Stimulated activated CD8-positive, alpha-beta memory T cell treated with anti-CD3 and anti-CD28 coated beads, Interleukin-4, amount 100 ng/mL, for 1 hour (primary cell): ENCODE data around the gene PARP12.

ENCODE experiments used
- DNase-seq, 2 donors: peaks; one replicate each; pipeline ENCODE4 v3.0.0-alpha.2; 2020; ENCODE audit warnings: low read depth in 2 of 2, low spot score in 1 of 2

Gene PARP12

DNA sequence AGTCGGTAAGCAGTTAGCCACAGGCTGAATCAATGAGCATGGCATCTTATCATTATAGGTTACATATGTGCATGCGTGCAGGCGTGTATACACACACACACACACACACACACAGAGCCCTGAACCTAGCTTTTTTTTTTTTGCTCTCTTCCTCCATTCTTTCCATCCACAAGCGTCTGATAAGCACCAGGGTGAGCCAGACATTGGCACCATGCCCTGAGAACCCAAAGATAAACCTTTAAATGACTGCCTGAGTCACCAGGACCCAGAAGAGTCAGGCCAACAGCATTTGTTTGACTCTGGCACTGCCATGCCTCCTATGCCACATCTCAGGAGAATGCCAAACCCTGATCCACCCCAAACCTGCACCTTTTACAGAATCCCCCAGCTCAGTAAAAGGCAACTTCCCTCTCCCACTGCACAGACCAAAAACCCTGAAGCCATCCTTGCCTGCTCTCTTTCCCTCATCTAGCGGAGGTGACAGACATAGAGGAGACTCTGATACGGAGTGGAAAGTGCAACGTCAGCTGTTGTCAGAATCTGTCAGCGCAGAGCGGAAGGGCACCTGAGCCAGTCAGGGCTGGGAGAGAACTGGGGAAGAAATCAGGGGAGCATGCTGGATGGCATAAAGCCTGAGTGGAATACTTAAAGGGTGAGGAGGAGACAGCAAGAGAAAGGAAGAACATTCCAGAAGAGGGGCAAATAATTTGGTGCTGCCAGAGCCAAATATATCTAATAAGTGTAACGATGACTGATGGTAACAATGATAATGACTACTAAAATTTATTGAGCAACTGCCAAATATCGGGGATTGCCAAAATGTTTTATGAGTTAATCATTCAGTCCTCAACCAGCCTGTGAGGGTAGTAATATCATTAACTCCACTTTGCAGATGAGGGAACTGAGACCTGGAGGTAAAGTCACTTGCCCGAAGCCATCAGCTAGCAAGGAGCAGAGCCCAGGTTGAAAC, 3.2 kb downstream of the PARP12 start:
- DNase-seq = peak in 1 of 2 donors; percentile 36

DNA sequence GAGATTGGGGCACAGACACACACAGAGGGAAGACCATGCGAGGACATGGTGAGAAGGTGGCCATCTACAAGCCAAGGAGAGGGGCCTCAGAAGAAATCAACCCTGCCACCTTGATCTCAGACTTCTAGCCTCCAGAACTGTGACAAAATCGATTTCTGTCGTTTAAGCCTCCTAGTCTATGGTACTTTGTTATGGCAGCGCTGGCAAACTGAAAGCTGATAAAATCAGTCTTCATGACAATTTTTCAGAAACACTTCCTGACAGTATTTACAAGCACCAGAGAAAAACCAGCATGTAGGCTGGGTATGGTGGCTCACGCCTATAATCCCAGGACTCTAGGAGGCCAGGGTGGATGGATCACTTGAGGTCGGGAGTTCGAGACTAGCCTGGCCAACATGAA, 4.2 kb downstream of the PARP12 start:
- DNase-seq = no peak

- DNase-seq = no peak
Measured at GRCh38 chr7:140057143-140057535, 5.6 kb downstream of the PARP12 start.

- DNase-seq = no peak
Measured at GRCh38 chr7:140056431-140057142, 6.2 kb downstream of the PARP12 start.

GRCh38 chr7:140055833-140056232, 6.9 kb downstream of the PARP12 start:
- DNase-seq = no peak

- no peak for DNase-seq
Measured at GRCh38 chr7:140054751-140055150, 8.0 kb downstream of the PARP12 start.

- DNase-seq = no peak
Measured at GRCh38 chr7:140053812-140054539, 8.8 kb downstream of the PARP12 start.

GRCh38 chr7:140051820-140052219, 10.9 kb downstream of the PARP12 start:
- DNase-seq = no peak

- no peak for DNase-seq
Measured at GRCh38 chr7:140050100-140050499, 12.7 kb downstream of the PARP12 start.

DNA sequence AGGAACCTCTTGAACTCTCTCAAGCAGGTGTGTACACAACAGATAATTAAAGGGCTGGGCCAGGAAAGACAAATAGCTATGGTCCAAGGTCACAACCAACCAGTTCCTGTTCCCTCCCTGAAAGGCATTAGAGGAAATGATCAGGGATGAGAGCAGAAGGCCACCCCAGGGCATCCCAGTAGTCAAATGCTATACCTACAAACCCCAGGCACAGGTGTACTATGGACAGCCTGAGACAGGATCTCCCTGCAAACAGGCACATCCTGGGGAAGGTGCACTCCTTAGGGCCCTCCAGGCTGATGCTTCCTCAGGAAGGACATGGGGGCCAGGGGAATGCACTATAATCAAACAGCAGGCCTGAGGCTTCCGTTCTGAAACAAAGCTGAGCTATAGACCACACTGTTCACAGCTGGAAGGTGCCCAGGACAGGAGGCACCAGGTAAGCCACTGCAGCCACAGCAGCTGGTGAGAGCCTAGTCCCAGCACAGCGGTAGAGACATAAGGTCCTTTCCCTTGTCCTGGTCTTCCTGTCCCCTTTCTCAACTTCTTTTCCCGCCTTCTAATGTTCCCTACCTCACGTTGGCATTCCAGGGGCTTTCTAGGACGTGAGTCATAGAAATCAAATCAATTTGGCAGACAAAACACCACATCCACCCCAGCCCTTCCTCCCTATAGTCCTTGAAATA, 13.3 kb downstream of the PARP12 start:
- DNase-seq = no peak

- DNase-seq = no peak
Measured at GRCh38 chr7:140048989-140049338, 13.8 kb downstream of the PARP12 start.

- no peak for DNase-seq
Measured at GRCh38 chr7:140048138-140048537, 14.6 kb downstream of the PARP12 start.

- no peak for DNase-seq
Measured at GRCh38 chr7:140047197-140047596, 15.6 kb downstream of the PARP12 start.

GRCh38 chr7:140045697-140046096, 17.1 kb downstream of the PARP12 start:
- DNase-seq = no peak

DNA sequence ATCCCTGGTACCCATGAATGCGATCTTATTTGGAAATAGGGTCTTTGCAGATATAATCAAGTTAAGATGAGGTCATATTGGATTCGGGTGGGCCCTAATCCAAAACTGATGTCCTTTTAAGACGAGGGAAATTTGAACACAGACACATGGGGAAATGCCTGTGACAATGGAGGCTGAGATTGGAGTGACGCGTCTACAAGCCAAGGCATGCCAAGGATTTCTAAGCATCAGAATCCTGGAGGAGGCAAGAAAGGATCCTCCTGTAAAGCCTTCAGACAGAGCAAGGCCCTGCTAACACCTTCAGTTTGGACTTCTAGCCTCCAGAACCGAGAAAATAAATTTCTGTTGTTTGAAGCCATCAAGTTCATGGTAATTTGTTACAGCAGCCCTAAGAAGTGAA, 18.5 kb downstream of the PARP12 start:
- DNase-seq = no peak

DNA sequence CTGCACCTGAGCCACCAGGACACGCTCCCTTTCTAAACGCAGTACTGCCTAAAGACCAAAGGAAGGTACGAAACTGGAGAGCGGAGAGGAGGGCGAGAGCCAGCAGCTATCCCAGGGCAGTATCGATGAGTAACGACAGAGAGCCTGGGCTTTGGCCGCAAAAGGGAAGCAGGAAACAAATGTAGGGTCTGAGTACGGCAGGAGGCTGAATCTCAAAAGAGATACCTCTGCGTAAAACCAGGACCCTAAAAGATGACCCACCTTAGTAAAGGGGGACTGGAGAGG, 20.4 kb downstream of the PARP12 start:
- DNase-seq = no peak

DNA sequence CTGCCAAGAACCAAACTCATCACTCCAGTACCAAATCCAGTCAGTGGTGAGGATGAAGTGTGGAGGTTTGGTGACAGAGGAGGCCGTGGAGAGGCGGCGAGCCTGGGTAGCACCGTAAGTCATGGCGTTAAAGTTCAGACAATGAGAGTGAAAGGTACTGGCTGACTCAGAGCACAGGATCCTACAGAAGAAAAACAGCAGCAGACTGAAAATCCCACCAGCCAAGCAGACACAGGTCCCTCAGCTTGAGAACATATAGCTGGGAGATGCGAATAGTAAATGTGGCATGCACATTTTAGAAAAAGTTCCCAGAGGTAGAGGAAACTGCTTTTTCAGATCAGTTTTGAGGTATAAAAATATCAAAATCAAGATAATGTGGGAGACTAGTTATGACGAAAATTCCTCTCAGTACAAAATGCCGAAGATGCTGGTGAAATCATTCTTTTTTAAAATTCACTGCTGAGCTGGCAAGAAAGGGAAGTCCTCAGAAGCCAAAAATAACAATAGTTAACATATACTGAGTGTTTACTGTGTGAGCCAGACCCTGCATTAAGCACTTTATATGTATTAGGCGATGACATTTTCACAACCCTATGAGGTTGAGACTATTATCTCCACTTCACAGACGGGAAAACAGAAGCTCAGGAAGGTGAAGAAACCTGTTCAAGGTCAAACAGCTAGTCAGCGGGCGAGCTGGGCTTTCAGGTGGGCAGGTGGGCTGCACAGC, 20.9 kb downstream of the PARP12 start:
- no peak for DNase-seq

DNA sequence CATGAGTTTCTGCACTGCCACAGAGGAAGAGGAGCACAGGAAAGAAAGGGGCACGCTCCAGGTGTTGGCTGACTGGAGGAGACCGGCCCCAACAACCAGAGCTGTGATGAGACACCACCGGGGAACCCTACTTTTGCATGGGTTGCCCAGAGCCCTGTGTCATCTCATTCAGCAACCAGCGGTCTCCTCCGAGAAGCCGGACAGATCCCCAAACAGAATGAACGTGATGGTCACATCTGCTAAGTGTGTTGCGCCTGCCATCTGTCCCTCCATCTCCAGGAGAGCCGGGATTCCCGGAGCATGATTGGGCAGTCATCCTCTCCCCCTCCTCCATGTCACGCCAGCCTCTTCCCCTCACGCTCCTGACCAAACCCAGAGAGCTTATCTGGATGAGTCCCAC, 22.9 kb downstream of the PARP12 start:
- DNase-seq = no peak

DNA sequence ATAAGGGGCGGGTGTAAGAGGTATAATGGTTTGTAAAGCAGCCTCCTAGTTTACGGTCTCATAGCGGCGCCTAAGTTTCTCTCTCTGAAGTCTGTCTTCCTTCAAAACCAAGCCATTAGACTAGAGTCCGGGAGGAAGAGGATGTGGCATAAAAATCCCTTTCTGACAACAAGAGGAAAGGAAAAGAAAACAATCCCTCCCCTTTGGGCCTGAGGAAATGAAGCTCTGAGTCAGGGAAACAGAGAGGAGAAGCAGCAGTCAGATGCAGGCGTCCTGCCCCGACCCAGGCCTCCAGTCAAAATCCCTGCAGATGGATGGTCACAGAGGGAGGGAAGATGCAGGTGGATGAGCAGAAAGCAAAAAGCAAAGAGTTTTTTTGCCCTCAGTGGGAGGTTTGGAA, 23.7 kb downstream of the PARP12 start:
- DNase-seq = no peak

- no peak for DNase-seq
Measured at GRCh38 chr7:140036224-140036962, 26.4 kb downstream of the PARP12 start.
